Left renal cortex interstitium (tissue), 4 donors: Measurements from ENCODE around the gene PTPN6. TPM values are rescaled to one million over a fixed set of nuclear protein-coding genes. Genes with fewer than 3 reads are reported as not detected.

Experiments
- DNase-seq, 4 donors: peaks; one replicate each; pipeline ENCODE4 v3.0.0-alpha.2; 2013; ENCODE audit warnings: low read depth in 4 of 4, low spot score in 2 of 4, missing footprints in 1 of 4
- polyA plus RNA-seq, 4 donors: library from polyadenylated mRNA; unstranded; fragments of 120-200 nt; gene quantifications; one replicate each; pipeline ENCODE4 v1.2.1, GENCODE V29; 2013; ENCODE audit not compliant: insufficient read length in 4 of 4

The PTPN6 gene
- polyA plus RNA-seq, 4 donors: 19.2 to 27.5 (median 24.5) TPM

DNA sequence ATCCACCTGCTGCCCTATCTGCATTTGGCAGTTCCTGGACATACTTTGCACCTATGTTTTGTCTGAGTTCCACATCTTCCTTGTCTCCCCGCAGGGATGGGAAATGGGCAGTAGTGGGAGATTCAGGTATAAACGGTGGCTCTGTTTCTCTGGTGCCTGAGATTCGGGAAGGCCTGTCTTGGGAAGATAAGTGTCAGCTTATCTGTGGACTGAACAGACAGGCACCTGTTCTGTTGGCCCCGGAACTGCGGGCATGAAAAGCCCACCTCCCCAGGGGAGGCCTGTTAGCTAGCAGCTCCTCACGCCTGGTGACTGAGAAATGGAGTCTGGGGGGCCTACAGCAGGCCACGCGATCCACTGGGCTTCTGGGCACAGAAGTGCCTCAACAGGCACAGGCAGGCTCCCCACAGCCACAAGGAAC, 13.5 kb downstream of the PTPN6 start:
- DNase-seq: no peak

DNA sequence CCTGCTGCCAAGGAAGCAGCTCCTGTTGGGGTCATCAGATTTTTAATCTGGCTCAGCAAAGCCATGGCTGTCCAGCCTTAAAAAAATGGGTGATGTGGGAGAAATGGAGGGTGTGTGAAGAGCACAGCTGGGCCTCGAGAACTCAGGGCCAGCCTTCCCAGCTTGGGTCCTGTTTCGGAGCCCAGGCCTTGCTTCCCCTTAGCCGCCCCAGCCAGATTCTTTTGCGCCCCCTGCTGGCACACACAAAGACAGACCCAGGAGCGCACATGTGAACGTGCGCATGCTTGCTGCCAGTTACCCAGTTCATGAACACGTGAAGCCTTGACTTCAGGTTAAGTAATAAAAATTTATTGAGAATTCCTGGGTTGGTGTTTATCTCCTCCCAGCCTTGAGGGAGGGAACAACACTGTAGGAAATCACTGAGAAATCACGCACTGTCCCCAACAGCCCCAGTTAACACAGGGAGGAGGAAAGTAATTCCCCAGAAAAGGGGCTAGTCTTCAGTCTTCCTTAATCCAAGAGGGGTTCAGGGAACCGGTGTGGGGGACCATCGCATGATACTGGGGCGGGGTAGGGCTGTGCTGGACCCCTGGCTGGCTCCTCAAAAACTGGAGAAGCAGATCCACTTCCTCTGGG, 14.0 kb downstream of the PTPN6 start:
- peak in 2 of 4 donors; percentile 70 to 76 for DNase-seq

DNA sequence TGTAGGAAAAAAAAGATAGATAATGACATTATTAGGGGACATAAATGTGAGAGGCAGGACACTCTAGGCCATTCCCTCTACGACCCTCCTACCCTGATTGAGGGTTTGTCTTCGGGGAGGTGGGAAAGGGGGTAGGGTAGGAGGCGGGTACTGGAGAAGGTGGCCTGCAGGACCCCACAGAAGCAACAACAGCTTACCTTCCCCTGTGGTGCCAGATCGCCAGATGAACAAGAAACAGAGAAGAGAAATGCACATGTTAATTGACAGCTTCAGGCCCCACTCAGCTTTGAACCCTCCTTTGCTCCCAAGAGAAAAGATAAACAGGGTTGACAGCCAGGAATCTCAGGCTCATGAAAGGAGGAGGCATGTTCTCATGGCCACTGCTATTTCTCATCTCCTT, 14.6 kb downstream of the PTPN6 start:
- no peak for DNase-seq

DNA sequence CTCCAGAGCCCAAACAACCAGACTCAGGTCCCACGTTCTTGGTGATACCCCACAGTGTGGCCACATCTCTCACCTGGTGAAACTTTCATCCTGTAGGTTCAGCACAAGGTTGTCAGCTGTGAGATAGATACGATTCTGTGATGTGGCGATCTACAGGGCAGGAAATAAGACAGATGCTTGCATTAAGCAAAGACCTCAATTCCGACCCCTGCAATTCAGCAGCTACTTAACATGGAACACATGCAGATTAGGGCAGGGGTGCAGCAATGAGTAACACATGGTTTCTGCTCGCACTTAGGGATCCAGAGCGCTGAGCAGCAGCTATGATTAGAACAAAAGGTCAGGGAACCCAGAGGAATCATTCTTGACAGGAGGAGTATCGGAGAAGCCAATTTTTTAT, 15.2 kb downstream of the PTPN6 start:
- no peak for DNase-seq

DNA sequence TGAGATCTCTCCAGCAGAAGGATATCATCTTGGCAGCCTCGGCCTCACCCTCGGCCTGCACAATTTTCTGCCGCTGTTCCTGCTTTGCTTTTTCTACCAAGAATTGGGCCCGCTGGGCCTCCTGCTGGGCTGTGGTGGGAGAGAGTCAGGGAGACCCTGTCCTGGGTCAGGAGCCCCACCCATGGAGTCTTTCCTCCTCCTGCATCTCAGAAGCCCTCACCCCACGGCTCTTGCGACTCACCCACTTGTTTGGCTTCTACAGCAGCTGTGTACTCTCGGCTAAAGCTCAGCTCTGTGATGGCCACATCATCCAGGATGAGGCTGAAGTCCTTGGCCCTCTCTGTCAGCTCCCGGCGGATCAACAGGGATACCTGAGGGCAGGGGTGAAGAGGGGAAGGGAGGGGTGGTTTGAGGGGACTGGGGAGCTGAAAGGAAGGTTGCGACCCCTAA, 16.5 kb downstream of the PTPN6 start:
- DNase-seq: no peak

DNA sequence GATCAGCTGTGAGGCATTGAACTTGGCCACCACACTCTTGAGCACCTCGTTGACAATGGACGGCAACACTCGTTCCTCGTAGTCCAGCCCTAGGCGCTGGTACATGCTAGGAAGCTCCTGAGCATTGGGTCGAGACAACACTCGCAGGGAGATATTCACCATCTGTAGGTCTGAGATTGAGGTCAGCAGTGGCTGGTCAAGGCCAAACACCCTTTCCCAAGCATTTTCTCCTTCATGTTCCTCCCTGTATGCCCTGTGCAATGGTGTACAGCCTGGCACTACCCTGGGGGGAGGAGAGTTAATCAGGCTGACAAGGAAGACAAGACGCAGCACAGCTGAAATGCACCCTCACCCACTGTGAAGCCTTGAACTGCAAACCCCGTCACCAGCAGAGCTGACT, 17.3 kb downstream of the PTPN6 start:
- DNase-seq: no peak

DNA sequence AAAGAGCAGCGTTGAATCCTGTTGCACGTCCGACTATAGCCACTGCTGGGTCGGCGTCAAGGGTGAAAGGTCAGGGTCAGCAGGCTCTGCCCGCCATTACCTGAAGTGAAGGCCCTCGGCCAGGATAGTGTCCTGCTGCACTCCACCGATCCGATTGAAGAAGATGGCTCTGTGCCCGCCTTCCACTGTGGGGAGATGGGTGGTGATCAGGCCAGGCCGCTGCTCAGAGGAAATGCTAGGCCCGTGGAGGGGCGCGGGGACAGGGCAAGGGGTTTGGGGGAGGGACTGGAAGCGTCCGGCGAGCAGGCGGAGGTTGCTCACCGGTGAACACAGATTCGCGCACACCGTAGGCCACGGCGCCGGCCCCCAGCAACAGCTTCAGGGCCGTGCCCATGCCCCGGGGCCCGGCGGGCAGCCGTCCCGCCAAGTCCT, 19.0 kb downstream of the PTPN6 start:
- DNase-seq: no peak

DNA sequence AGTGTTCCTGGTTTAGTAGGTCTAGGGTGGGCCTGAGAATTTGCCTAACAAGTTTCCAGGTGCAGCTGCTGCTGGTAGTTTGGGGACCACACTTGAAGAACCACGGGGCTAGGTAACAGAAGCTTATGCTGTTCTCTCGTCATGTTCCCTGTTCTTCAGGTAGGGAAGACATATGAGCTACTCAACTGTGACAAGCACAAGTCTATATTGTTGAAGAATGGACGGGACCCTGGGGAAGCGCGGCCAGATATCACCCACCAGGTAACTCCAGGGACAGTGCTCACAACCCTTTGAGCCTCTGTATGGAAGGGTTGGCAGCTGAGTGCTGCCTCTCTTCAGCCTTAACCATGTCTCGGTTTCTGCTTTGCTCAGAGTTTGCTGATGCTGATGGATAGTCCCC, 23.0 kb downstream of the PTPN6 start:
- no peak for DNase-seq

DNA sequence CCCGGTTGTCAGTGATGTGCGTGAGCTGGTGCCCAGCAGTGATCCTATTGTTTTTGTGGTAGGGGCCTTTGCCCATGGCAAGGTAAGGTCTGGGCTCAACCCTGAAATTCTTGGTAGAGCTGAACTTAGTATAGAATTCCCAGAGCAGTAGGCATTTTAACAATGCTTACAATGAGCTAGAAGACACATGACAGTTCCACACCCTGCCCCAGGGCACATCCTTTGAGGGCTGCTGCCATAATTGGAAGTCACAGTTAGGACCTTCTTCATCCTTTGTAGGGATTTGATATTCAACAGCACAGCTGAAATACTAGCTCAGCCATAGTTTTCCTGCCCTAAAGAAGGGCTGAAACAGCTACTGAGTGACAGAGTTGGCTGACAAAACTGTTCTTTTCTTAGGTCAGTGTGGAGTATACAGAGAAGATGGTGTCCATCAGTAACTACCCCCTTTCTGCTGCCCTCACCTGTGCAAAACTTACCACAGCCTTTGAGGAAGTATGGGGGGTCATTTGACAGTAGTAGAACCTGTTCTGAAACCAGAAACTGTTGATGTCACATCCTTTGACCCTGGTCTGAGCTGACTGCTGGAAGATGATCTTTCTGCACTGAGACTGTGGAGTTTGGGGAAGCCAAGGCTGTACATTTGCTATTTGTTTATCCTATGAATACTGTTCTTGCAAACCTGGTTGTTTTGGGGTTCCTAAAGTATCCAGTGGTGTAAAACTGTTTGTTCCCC, 24.3 kb downstream of the PTPN6 start:
- no peak for DNase-seq

DNA sequence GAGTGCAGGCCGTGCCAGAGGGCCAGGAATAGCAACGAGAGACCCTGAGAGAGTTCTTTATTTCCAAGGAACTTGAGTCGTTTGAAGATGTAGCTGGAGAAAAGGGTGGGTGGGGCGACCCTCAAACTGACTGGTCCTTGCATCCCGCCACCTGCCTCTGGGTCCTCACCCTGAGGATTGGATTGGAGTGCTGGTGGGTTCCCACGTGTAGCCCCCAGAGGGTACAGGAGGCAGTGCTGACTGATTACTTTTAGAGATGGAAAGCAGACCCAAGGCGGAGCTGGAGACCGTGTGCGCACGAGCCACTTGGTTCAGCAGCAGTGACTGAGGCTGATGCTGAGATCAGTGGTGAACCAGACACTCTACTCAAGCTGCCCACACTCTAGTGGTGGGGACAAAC, 26.5 kb downstream of the PTPN6 start:
- DNase-seq: no peak

DNA sequence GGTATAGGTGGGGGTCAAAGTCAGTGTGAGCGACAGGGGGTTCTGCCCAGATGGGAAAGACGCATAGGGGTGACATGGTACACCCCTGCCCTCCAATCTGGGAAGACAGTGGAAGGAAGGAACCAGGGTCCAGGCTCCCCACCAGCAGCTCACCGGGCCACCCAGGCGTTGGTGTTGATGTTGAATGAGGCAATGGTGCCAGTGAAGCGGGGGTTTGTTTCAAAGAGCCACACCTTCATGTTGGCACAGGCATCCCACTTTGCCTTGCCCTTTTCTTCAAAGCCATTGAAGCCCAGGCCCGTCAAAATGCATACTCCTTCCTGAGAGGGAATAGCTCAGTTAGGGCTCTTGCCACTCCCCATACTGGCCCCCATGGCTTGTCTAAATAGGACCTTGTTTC, 27.0 kb downstream of the PTPN6 start:
- no peak for DNase-seq

DNA sequence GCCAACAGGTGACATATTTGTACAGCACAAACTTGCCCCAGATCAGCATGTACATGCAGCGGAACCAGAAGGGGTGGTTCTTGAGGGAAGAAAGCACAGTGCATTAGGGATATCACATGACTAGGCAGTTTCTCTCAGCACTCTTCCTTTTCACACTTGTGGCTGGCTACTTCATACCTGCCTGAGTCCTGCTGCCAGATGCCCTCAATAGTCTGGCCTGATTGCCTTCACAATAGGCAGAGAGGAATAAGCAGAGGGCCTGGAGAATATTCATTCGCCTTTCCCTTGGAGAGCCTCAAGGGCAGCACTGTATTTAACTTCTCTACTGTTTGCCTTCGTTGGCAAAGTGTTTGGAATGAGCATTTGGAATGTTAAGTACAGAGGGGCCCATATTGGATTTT, 27.5 kb downstream of the PTPN6 start:
- no peak for DNase-seq

DNA sequence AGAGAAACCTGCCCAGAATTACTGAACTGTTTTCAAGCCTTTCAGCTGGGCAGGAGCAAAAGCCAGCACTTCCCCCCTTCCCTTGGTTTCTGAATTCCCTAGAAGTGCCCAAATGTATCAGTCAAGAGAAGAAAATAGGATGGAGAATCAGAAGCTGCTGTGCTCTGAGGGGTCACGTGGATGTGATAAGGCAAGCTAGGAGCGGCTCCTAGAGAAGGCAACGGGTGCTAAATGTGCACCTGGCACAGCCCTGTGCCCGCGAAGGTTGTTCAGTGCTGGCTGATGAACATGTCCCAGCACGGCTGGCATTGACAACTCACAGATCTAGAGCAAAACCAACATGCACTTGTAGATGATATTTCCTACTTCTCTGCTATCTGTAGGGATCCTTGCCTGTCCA, 27.9 kb downstream of the PTPN6 start:
- DNase-seq: no peak

DNA sequence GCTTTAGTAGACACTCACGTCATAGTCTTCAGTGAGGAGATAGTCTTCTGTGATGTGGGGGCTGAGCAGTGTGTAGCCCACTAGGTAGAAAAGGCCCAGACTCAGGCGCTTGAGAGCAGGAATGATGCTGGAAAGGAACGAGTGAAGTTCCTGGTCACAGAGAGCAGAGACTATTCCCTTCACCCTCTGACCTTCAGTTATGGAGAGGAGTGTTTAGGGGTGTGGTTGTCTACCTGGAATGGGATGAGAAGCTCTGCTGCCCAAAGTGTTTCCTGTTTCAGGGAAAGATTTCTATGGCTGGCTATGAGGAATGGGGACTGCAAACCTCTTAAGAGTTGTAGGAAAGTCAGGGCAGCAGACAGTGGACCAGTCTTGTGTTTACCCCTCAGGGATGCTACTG, 28.3 kb downstream of the PTPN6 start:
- no peak for DNase-seq

DNA sequence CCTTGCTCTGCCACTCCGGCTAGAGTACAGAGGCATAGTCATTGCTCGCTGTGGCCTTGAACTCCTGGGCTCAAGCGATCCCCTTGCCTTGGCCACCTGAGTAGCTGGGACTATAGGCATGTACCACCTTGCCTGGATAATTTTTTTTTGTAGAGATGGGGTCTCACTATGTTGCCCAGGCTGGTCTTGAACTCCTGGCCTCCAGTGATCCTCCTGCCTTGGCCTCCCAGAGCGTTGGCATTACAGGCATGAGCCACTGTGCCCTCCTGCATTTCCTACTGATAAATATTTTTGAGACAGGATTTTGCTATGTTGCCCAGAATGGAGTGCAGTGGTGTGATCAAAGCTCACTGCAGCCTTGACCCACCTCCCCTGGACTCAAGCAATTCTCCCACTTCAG, 28.9 kb downstream of the PTPN6 start:
- no peak for DNase-seq

DNA sequence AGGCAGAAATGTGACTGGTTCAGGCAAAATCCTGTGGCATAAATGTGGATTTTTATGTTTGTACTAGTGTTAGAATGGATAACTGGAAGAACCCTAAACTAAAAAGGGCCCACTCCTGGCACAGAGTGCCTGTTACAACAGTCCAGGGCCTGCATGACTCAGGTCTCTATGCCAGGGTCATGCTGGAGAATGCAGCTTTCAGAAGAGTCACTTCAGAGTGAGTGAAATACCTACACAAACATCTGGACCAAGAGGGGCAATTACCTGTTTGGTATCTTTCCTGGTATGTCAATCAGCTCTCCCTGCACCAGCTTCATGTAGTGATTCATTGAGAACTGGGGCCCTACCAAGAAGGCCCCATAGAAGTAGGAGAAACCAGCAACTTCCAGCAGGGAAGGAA, 29.6 kb downstream of the PTPN6 start:
- no peak for DNase-seq

DNA sequence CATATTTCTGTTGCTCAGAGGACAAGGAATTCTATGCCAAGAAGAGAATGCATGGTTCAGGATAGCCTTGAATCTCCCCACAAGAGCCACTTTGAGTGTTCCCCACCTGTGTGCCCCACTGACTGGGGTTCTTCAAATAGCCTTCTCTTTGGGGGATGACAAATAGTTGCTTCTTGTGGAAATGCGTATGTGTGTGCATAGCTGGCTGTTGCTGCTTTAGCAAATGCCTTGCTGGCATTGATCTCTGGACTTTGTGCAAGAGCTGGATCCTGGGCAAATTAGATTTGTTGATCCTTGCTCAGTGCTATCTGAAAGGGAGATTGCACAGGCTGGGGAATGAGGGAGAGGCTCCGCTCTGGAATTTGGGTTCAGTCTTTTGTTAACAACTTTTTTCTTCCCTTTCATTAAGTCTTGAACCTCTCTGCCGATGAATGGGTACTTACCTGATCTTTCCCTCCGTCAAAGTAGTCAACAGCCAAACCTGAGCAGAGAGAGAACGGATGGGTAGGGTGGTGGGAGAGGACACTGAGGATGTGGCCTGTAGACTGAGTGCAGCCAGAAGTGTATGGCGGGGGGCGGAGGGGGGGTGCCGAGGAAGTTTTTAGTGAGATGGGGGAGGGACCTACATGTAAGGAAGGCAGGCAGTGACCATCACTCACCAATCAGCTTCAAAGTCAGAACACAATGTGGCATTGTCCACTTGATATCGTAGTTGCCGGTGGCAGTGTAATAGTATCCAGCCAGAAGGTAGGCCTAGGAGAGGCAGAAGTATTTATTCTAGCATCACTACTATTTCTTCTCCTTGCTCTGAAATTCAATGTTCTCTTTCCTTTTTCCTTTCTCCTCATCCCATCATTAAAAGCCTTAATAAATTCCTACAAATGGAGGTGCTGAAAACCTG, 30.2 kb downstream of the PTPN6 start:
- DNase-seq: no peak

DNA sequence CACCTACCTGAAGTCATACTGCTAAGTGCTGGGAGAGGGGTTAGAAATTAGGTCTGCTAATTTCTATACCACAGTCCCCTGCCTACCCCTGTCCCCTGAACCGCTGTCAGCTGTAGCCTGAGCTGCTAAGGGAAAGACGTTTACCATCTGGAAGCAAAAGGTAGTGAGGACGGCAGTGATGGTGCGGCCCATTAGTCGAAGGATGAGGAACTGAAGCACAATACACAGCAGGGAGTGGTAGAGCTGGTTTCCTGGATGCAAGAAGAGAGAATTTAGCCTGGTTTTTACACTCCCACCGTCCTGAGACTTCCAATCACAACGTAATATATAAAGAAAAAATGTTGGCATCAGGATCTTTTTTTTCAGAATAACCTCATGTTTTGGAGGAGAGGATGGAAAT, 31.4 kb downstream of the PTPN6 start:
- DNase-seq: no peak

DNA sequence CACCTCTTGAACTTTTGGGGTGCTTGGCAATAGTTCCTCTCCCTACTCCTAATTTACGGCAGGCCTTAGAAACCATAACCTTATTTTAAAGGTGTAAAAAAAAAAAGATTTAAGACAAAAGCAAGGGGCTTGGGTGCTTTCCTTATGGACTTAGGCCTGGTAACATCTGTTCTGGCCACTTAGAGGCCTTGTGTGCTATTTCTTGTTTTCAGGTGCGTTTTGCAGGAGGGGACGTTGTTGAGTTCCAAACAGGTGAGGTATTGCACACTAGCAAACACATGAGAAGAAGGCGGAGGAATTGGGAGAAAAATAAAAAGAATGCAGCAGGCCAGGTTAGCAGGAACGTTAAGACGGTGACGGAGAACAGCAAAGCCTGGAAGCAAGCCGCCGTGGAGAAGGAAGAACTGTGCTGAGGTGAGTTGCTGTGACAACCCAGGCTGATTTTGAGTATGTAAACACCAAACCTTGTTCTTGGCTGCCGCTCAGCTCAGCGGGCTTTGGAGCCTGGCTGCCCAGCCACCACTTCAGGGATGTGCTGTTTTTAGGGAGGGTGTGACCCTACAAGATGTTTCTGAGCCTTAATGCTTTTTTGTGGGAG, 36.9 kb downstream of the PTPN6 start:
- DNase-seq: no peak

DNA sequence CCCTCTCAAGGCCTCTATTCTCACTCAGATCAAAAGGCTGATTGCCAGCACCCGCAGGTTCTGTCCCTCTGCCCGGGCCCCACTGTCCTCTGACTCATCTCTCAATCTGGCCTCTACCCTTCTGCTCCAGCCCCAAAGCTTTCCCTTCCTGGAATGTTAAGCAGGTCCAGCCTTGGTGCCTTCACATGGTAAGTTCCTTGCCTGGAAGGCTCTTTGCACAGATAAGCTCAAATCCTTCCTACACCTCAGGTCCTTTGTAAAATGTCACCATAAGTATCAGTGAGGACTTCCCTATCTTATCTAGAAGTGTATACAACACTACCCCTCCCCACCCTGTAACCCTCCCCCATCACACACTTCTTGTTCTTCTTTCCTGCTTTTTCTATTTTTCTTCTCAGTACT, 44.9 kb downstream of the PTPN6 start:
- no peak for DNase-seq
